ENCODE measurements around the gene OSTM1. TPM values are rescaled to one million over a fixed set of nuclear protein-coding genes. Genes with fewer than 3 reads are reported as not detected.

Gene OSTM1
- total RNA-seq, 8 experiments from 2014 or later = 13.7 to 189 (median 27.2) TPM

GRCh38 chr6:108093781-108094300, 19.3 kb upstream of the OSTM1 start:
- Histone ChIP-seq H3K4me1 (replicated peaks in 1 of 2) (peaks cover 0 to 5% of the 10 kb centered on the region in 2 donors), H3K27ac (no peak overlapping the region), H3K4me3 (no peak overlapping the region)
- no peak for ATAC-seq (replicated peaks in 6 of 8)
- in situ Hi-C loops (cut with MboI; ENCODE audit: low pct_unique_long_range_greater_than_20kb in 2 of 9, low sequenced_read_pairs in 9 of 9, unreplicated experiment in 9 of 9) = loop anchor here in 1 of 9 experiments (25.0 kb wide), 1 partner anchor 418 kb away; no protein-coding TSS in a partner anchor
- WGBS, 10 experiments = 20 to 94% (median 79%) methylated on average over 1 to 4 of the region's 4 CpGs; no CpG with 5 or more reads in 2 of the 10 experiments

GRCh38 chr6:108091288-108091687, 16.7 kb upstream of the OSTM1 start:
- in situ Hi-C loops (cut with MboI; ENCODE audit: low pct_unique_long_range_greater_than_20kb in 2 of 9, low sequenced_read_pairs in 9 of 9, unreplicated experiment in 9 of 9) = loop anchor here in 1 of 9 experiments (25.0 kb wide), 1 partner anchor 421 kb away; no protein-coding TSS in a partner anchor
- no peak overlapping the region for H3K4me3 ChIP-seq
- no peak overlapping the region for H3K27ac ChIP-seq
- peaks cover 0 to 13% of the 10 kb centered on the region in 2 donors for H3K4me1 ChIP-seq (replicated peaks in 1 of 2)
- no peak for ATAC-seq (replicated peaks in 6 of 8)

- Histone ChIP-seq H3K4me3 (no peak overlapping the region), H3K4me1 (replicated peaks in 1 of 2) (peaks cover 0 to 3% of the 10 kb centered on the region in 2 donors), H3K27ac (no peak overlapping the region)
- in situ Hi-C loops (cut with MboI; ENCODE audit: low pct_unique_long_range_greater_than_20kb in 2 of 9, low sequenced_read_pairs in 9 of 9, unreplicated experiment in 9 of 9) = loop anchor here in 1 of 9 experiments (25.0 kb wide), 1 partner anchor 429 kb away; no protein-coding TSS in a partner anchor
- 87 to 100% (median 97%) methylated on average over 1 to 5 of the region's 5 CpGs; no CpG with 5 or more reads in 2 of the 10 experiments for WGBS, 10 experiments
- no peak for ATAC-seq (replicated peaks in 6 of 8)
Measured at GRCh38 chr6:108083349-108083748, 8.8 kb upstream of the OSTM1 start.

GRCh38 chr6:108082539-108082938, 8.0 kb upstream of the OSTM1 start:
- no peak for ATAC-seq (replicated peaks in 6 of 8)
- H3K4me1 ChIP-seq (replicated peaks in 1 of 2) = no peaks in the 10 kb centered on the region
- in situ Hi-C loops (cut with MboI; ENCODE audit: low pct_unique_long_range_greater_than_20kb in 2 of 9, low sequenced_read_pairs in 9 of 9, unreplicated experiment in 9 of 9) = loop anchor here in 1 of 9 experiments (25.0 kb wide), 1 partner anchor 430 kb away; no protein-coding TSS in a partner anchor
- 57 to 100% (median 90%) methylated on average over 1 of the region's 1 CpG; no CpG with 5 or more reads in 4 of the 10 experiments for WGBS, 10 experiments
- no peak overlapping the region for H3K27ac ChIP-seq
- no peak overlapping the region for H3K4me3 ChIP-seq

- 0 to 29% methylated on average over 1 of the region's 2 CpGs; no CpG with 5 or more reads in 8 of the 10 experiments for WGBS, 10 experiments
- in situ Hi-C loops (cut with MboI; ENCODE audit: low pct_unique_long_range_greater_than_20kb in 2 of 9, low sequenced_read_pairs in 9 of 9, unreplicated experiment in 9 of 9) = loop anchor here in 1 of 9 experiments (25.0 kb wide), 1 partner anchor 432 kb away; no protein-coding TSS in a partner anchor
- H3K27ac ChIP-seq = no peak overlapping the region
- no peak overlapping the region for H3K4me3 ChIP-seq
- ATAC-seq (replicated peaks in 6 of 8) = peak in 3 of 8 experiments; percentile 60 to 73 (median 73)
- peaks cover 0 to 6% of the 10 kb centered on the region in 2 donors for H3K4me1 ChIP-seq (replicated peaks in 1 of 2)
Measured at GRCh38 chr6:108080010-108080780, 5.7 kb upstream of the OSTM1 start.

GRCh38 chr6:108078191-108078590, 3.6 kb upstream of the OSTM1 start:
- WGBS, 10 experiments = 11 to 100% (median 67%) methylated on average over 1 of the region's 1 CpG; no CpG with 5 or more reads in 5 of the 10 experiments
- Histone ChIP-seq H3K4me1 (replicated peaks in 1 of 2) (peaks cover 3 to 7% of the 10 kb centered on the region in 2 donors), H3K4me3 (no peak overlapping the region), H3K27ac (no peak overlapping the region)
- no peak for ATAC-seq (replicated peaks in 6 of 8)
- in situ Hi-C loops (cut with MboI; ENCODE audit: low pct_unique_long_range_greater_than_20kb in 2 of 9, low sequenced_read_pairs in 9 of 9, unreplicated experiment in 9 of 9) = loop anchor here in 1 of 9 experiments (25.0 kb wide), 1 partner anchor 434 kb away; no protein-coding TSS in a partner anchor

- in situ Hi-C loops (cut with MboI; ENCODE audit: low pct_unique_long_range_greater_than_20kb in 2 of 9, low sequenced_read_pairs in 9 of 9, unreplicated experiment in 9 of 9) = no loop called here
- ATAC-seq (replicated peaks in 6 of 8) = peak in 2 of 8 experiments; percentile 43 to 65
- WGBS, 10 experiments = 0% methylated on average over 9 of the region's 12 CpGs; no CpG with 5 or more reads in 9 of the 10 experiments
- Histone ChIP-seq H3K27ac (peak overlapping the region in 1 of 2 donors; percentile 54), H3K4me3 (peak overlapping the region; percentile 54 to 96 (median 73)), H3K4me1 (replicated peaks in 1 of 2) (peaks cover 3 to 7% of the 10 kb centered on the region in 2 donors)
Measured at GRCh38 chr6:108074057-108074358, 533 bp downstream of the OSTM1 start.

- H3K4me1 ChIP-seq (replicated peaks in 1 of 2) = peaks cover 3 to 7% of the 10 kb centered on the region in 2 donors
- no peak overlapping the region for H3K27ac ChIP-seq
- 80 to 100% (median 90%) methylated on average over 1 to 3 of the region's 3 CpGs; no CpG with 5 or more reads in 3 of the 10 experiments for WGBS, 10 experiments
- H3K4me3 ChIP-seq = no peak overlapping the region
- in situ Hi-C loops (cut with MboI; ENCODE audit: low pct_unique_long_range_greater_than_20kb in 2 of 9, low sequenced_read_pairs in 9 of 9, unreplicated experiment in 9 of 9) = no loop called here
- ATAC-seq (replicated peaks in 6 of 8) = no peak
Measured at GRCh38 chr6:108071736-108072276, 2.7 kb downstream of the OSTM1 start.

- Histone ChIP-seq H3K4me3 (no peak overlapping the region), H3K4me1 (replicated peaks in 1 of 2) (peaks cover 0 to under 1% of the 10 kb centered on the region in 2 donors), H3K27ac (no peak overlapping the region)
- ATAC-seq (replicated peaks in 6 of 8) = no peak
- WGBS, 10 experiments = 72 to 100% (median 89%) methylated on average over 1 to 2 of the region's 2 CpGs; no CpG with 5 or more reads in 5 of the 10 experiments
- in situ Hi-C loops (cut with MboI; ENCODE audit: low pct_unique_long_range_greater_than_20kb in 2 of 9, low sequenced_read_pairs in 9 of 9, unreplicated experiment in 9 of 9) = no loop called here
Measured at GRCh38 chr6:108068618-108069017, 5.9 kb downstream of the OSTM1 start.

- Histone ChIP-seq H3K4me3 (no peak overlapping the region), H3K4me1 (replicated peaks in 1 of 2) (no peaks in the 10 kb centered on the region), H3K27ac (no peak overlapping the region)
- in situ Hi-C loops (cut with MboI; ENCODE audit: low pct_unique_long_range_greater_than_20kb in 2 of 9, low sequenced_read_pairs in 9 of 9, unreplicated experiment in 9 of 9) = no loop called here
- WGBS, 10 experiments = 78 to 97% (median 92%) methylated on average over 2 to 3 of the region's 3 CpGs; no CpG with 5 or more reads in 1 of the 10 experiments
- no peak for ATAC-seq (replicated peaks in 6 of 8)
Measured at GRCh38 chr6:108068182-108068581, 6.4 kb downstream of the OSTM1 start.

- WGBS, 10 experiments = 80 to 100% (median 100%) methylated on average over 1 to 2 of the region's 2 CpGs; no CpG with 5 or more reads in 1 of the 10 experiments
- in situ Hi-C loops (cut with MboI; ENCODE audit: low pct_unique_long_range_greater_than_20kb in 2 of 9, low sequenced_read_pairs in 9 of 9, unreplicated experiment in 9 of 9) = no loop called here
Measured at GRCh38 chr6:108052706-108053105, 21.8 kb downstream of the OSTM1 start.

GRCh38 chr6:108051481-108051880, 23.1 kb downstream of the OSTM1 start:
- no peaks in the 10 kb centered on the region for H3K4me1 ChIP-seq (replicated peaks in 1 of 2)
- no peak overlapping the region for H3K27ac ChIP-seq
- H3K4me3 ChIP-seq = no peak overlapping the region
- in situ Hi-C loops (cut with MboI; ENCODE audit: low pct_unique_long_range_greater_than_20kb in 2 of 9, low sequenced_read_pairs in 9 of 9, unreplicated experiment in 9 of 9) = no loop called here
- ATAC-seq (replicated peaks in 6 of 8) = no peak

More at GRCh38 chr6:108052706-108053105, 21.8 kb downstream of the OSTM1 start:
- peak in 1 of 8 experiments; percentile 40 for ATAC-seq (replicated peaks in 6 of 8)
- no peak overlapping the region for H3K27ac ChIP-seq
- no peaks in the 10 kb centered on the region for H3K4me1 ChIP-seq (replicated peaks in 1 of 2)
- H3K4me3 ChIP-seq = no peak overlapping the region

- in situ Hi-C loops (cut with MboI; ENCODE audit: low pct_unique_long_range_greater_than_20kb in 2 of 9, low sequenced_read_pairs in 9 of 9, unreplicated experiment in 9 of 9) = loop anchor here in 1 of 9 experiments (10.0 kb wide), 1 partner anchor 45 kb away; no protein-coding TSS in a partner anchor
Measured at GRCh38 chr6:108039681-108040080, 34.9 kb downstream of the OSTM1 start.

More at GRCh38 chr6:108039681-108040080, 34.9 kb downstream of the OSTM1 start:
- ATAC-seq (replicated peaks in 6 of 8) = no peak
- H3K4me3 ChIP-seq = no peak overlapping the region
- no peak overlapping the region for H3K27ac ChIP-seq
- no peaks in the 10 kb centered on the region for H3K4me1 ChIP-seq (replicated peaks in 1 of 2)
- 100% methylated on average over 2 to 8 of the region's 8 CpGs; no CpG with 5 or more reads in 6 of the 10 experiments for WGBS, 10 experiments
